GM18502 (cell line): Measurements from ENCODE around the gene APOBEC3F.
"Not testable (repeated sequence)": the region's sequence is repeated elsewhere in the genome, so short reads cannot be mapped to it uniquely, and the experiment has no call there.

ENCODE experiments used
- ATAC-seq: cut with Tn5 transposase; IDR thresholded peaks from one replicate; pipeline ENCODE4 v1.9.1; 2021; ENCODE audit warnings: mild to moderate bottlenecking; ENCODE audit not compliant: unreplicated experiment, poor library complexity

The APOBEC3F gene

GRCh38 chr22:39026509-39027150, 14.0 kb upstream of the APOBEC3F start:
- ATAC-seq: no peak

- ATAC-seq: no peak
Measured at GRCh38 chr22:39027717-39028116, 12.9 kb upstream of the APOBEC3F start.

- no peak for ATAC-seq
Measured at GRCh38 chr22:39028281-39028680, 12.4 kb upstream of the APOBEC3F start.

- ATAC-seq: no peak
Measured at GRCh38 chr22:39029227-39029626, 11.4 kb upstream of the APOBEC3F start.

GRCh38 chr22:39030705-39031104, 10.0 kb upstream of the APOBEC3F start:
- ATAC-seq: no peak

- ATAC-seq: not testable (repeated sequence)
Measured at GRCh38 chr22:39031434-39032295, 9.0 kb upstream of the APOBEC3F start.

GRCh38 chr22:39037071-39037470, 3.6 kb upstream of the APOBEC3F start:
- ATAC-seq: not testable (repeated sequence)

GRCh38 chr22:39039306-39040126, 1.1 kb upstream of the APOBEC3F start:
- no peak for ATAC-seq

- ATAC-seq: not testable (repeated sequence)
Measured at GRCh38 chr22:39040155-39040537, 518 bp upstream of the APOBEC3F start.

- ATAC-seq: no peak
Measured at GRCh38 chr22:39041908-39042307, 1.2 kb downstream of the APOBEC3F start.

- ATAC-seq: not testable (repeated sequence)
Measured at GRCh38 chr22:39043063-39043462, 2.4 kb downstream of the APOBEC3F start.

- ATAC-seq: not testable (repeated sequence)
Measured at GRCh38 chr22:39045136-39045535, 4.5 kb downstream of the APOBEC3F start.

- ATAC-seq: not testable (repeated sequence)
Measured at GRCh38 chr22:39049486-39049885, 8.8 kb downstream of the APOBEC3F start.

GRCh38 chr22:39051844-39052495, 11.3 kb downstream of the APOBEC3F start:
- ATAC-seq: not testable (repeated sequence)

GRCh38 chr22:39055658-39056057, 15.0 kb downstream of the APOBEC3F start:
- no peak for ATAC-seq

GRCh38 chr22:39061290-39061689, 20.6 kb downstream of the APOBEC3F start:
- ATAC-seq: not testable (repeated sequence)

- not testable (repeated sequence) for ATAC-seq
Measured at GRCh38 chr22:39061951-39062350, 21.3 kb downstream of the APOBEC3F start.

- ATAC-seq: peak; percentile 54
Measured at GRCh38 chr22:39063904-39064303, 23.2 kb downstream of the APOBEC3F start.

GRCh38 chr22:39066442-39067276, 26.0 kb downstream of the APOBEC3F start:
- ATAC-seq: not testable (repeated sequence)
